VCaP (cell line): Measurements from ENCODE around the gene ZNF648.

Source experiments
- H3K27ac ChIP-seq: fragments of 450-650 bp; 2 replicates; pipeline ENCODE4 v1.5.1; 2017
- CTCF ChIP-seq: fragments of 450-650 bp; conservative IDR thresholded peaks from 2 replicates; pipeline ENCODE4 v1.5.1; 2017; ENCODE audit warnings: mild to moderate bottlenecking, moderate library complexity

The ZNF648 gene

GRCh38 chr1:182069028-182069466 lies 7.5 kb upstream of the ZNF648 start:
- peak; percentile 82 for TF ChIP-seq CTCF

GRCh38 chr1:182066934-182067333 lies 5.4 kb upstream of the ZNF648 start:
- H3K27ac ChIP-seq = no peak overlapping the region
- no peak for TF ChIP-seq CTCF

More at GRCh38 chr1:182069028-182069466, 7.5 kb upstream of the ZNF648 start:
- H3K27ac ChIP-seq = no peak overlapping the region

GRCh38 chr1:182065126-182065845 lies 3.8 kb upstream of the ZNF648 start:
- no peak for TF ChIP-seq CTCF
- H3K27ac ChIP-seq = no peak overlapping the region

GRCh38 chr1:182064611-182065010 lies 3.1 kb upstream of the ZNF648 start:
- TF ChIP-seq CTCF = no peak
- H3K27ac ChIP-seq = no peak overlapping the region

- TF ChIP-seq CTCF = no peak
- H3K27ac ChIP-seq = no peak overlapping the region
Measured at GRCh38 chr1:182062223-182062622, 711 bp upstream of the ZNF648 start.

GRCh38 chr1:182060877-182061276 lies 635 bp downstream of the ZNF648 start:
- no peak overlapping the region for H3K27ac ChIP-seq
- no peak for TF ChIP-seq CTCF

- no peak overlapping the region for H3K27ac ChIP-seq
- no peak for TF ChIP-seq CTCF
Measured at GRCh38 chr1:182059936-182060335, 1.6 kb downstream of the ZNF648 start.
